ENCODE results near the gene SHMT2.

The SHMT2 gene

GRCh38 chr12:57240066-57240921, 10.8 kb downstream of the SHMT2 start:
- DNase-seq (ENCODE audit: low spot score) = peak; percentile 51

GRCh38 chr12:57240926-57241401, 11.5 kb downstream of the SHMT2 start:
- DNase-seq (ENCODE audit: low spot score) = peak; percentile 46

DNA sequence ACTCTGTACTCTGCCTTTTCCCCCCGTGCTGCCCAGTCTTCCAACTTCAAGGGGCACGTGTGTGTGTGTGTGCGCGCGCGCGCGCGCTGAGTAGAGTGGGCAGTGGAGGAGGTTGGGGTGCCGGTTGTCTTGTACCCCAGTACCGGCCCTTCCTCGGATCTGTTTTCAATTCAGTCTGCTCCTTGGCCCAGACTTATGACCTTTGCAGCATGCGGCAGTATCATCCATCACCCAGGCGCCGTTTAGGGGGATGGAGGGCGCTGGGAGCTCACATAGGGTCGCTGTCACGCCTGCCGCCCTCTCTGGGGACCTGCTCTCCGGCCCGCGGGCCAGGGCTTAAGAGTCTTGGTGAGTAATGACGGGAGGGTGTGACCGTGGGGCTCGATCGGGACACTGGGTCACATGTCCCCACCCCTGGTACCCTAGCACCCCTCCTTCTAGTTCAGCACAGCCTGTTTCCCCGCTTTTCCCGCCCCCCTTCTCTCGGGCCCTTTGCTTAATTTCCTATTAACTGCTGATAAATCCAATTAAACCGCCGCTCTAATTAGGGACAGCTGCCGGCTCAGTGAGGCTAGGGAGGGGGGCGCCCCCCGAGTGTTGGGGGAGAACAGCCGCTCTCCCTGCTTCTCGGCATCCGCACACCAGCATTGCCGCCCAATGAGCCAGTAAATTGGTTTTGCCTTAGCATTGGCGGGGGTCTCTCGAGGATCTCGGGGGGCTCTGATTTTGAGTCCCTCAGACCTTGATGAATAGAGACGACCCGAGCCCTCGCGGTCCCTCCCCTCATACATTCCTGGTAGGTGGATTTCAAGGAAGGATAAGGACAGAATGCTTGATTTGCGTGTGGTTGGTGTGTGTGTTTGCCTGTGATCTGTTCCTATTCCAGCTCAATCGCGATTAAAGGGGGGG, 12.1 kb downstream of the SHMT2 start:
- no peak for DNase-seq (ENCODE audit: low spot score)

DNA sequence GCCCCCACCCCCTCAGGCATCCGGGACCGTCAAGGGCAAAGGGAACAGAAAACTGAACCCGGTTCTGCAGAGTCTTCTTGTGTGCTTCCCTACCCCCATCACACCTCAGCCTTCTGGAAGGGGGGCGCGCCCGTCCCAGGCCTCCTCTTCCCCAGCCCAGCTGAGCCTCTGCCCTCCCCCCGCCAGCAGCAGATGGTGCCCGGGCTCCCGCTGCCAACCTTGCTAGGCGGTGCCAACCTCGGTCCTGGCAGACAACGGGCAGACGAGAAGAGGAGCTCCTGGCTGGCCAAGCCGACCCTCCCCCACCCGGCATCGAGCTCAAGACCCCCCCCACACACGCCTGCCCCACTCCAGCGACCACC, 12.8 kb downstream of the SHMT2 start:
- DNase-seq (ENCODE audit: low spot score) = no peak

GRCh38 chr12:57242691-57243454, 13.4 kb downstream of the SHMT2 start:
- DNase-seq (ENCODE audit: low spot score) = peak; percentile 83

- DNase-seq (ENCODE audit: low spot score) = peak; percentile 88
Observed at GRCh38 chr12:57243521-57244311, 14.2 kb downstream of the SHMT2 start.

- DNase-seq (ENCODE audit: low spot score) = no peak
Observed at GRCh38 chr12:57244312-57244696, 14.8 kb downstream of the SHMT2 start.

GRCh38 chr12:57247041-57247440, 17.5 kb downstream of the SHMT2 start:
- no peak for DNase-seq (ENCODE audit: low spot score)

- no peak for DNase-seq (ENCODE audit: low spot score)
Observed at GRCh38 chr12:57248934-57249742, 19.6 kb downstream of the SHMT2 start.

- no peak for DNase-seq (ENCODE audit: low spot score)
Observed at GRCh38 chr12:57250541-57250940, 21.0 kb downstream of the SHMT2 start.

- no peak for DNase-seq (ENCODE audit: low spot score)
Observed at GRCh38 chr12:57250956-57251355, 21.4 kb downstream of the SHMT2 start, which contains the start of gene STAC3. Gene STAC3 (minus strand): TSS chr12:57251187. CDS start chr12:57249636, 1,551 bp downstream.

GRCh38 chr12:57254506-57255280, 25.2 kb downstream of the SHMT2 start:
- DNase-seq (ENCODE audit: low spot score) = no peak

DNA sequence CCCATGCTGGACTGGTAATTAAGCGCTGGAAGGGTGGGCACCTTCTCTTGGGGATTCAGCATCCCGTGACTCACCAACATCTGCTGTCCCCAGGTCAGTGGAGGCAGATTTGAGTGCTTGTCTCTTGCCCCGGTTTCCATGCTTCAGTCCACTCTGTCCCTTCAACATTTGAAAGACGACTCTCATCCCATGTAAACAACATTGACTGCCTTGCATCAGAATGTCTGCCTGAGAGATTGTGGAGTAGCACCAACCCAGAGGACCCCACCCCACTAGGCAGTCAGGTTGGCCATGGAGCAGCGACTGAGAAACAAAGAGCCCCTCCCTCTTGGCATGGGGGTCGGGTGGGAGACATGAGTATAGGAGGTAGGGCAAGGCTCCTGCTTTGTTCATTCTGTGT, 26.4 kb downstream of the SHMT2 start:
- no peak for DNase-seq (ENCODE audit: low spot score)

DNA sequence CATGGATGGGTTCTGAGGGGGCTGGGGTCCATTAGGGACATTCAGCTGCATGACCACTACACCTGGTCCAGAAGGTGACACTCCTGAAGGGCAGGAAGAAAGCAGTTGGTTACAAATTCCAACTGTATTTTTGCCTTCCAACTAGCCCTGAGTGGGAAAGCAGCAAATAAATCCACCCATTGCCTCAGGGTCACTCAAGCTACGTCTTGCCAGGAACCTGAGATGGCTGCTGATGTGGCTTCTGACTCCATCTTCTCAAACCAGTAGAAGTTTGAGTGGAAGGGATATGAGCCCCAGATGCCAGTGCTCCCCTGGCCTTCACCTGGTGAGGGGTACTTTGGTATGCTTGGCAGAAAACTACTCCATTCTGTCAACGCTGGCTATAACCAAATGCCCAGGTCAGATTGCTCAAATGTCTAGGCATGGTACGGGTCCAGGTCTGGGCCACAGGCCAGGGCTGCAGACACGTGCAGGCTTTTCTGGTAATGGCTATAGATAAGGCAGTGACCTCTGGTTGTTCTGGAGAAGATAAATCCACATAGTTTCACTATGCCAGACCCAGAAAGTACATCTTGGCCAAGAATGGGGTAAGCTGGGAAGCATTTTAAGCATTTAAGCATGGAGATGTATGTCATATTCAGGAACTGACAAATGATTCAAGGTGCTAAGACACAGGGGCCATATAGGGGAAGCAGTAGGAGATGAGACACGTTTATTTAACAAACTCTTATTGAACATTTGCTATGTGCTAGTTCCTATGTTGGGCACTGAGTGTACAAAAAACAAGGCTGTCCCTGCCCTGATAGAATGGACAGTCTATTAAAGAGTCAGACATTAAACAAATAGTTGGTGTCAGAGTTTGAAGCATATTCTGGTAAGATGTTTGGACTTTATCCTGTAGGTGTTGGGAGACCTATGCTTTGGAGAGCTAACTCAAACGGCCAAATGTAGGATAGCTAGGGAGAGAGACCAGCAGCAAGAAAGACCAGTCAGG, 29.8 kb downstream of the SHMT2 start:
- DNase-seq (ENCODE audit: low spot score) = no peak

- DNase-seq (ENCODE audit: low spot score) = no peak
Observed at GRCh38 chr12:57260366-57260765, 30.9 kb downstream of the SHMT2 start.

GRCh38 chr12:57261428-57261865, 31.9 kb downstream of the SHMT2 start:
- DNase-seq (ENCODE audit: low spot score) = no peak

DNA sequence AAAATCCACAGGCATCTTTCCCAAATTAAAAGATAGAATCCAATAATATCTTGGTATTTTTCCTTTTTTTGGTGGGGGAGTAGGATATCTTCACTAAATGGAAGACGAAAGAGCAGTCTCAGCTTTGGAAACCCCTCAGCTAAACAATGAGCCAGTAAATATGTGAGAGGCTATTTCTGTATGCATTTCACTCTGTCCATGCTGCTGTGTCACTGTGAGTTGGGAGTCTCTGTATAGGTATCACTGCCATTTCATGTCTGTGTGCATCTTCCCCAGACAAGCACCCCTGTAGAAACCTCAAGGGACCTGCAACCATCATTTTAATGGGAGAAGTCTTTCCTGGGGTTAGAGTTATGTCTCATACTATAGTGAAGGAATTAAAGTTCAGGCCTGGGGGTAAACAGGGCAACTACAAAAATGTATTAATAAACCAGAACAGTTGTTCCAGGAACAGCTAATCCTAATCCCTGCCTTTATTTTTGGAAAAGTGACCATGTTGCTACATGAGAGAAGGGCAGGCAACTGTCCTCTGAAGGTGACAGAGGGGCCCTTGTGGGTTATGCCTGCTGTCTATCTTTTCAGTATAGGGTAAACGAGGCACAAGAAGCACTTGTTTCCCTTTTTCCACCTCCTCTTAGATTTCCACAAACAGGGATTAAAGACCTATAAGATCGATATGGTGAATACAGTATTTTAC, 32.8 kb downstream of the SHMT2 start:
- no peak for DNase-seq (ENCODE audit: low spot score)

GRCh38 chr12:57263096-57263495, 33.6 kb downstream of the SHMT2 start:
- no peak for DNase-seq (ENCODE audit: low spot score)

Data from iPS-NIHi11 (cell line).